ENCODE results near the gene COBL. TPM values are rescaled to one million over a fixed set of nuclear protein-coding genes. Genes with fewer than 3 reads are reported as not detected.
A peak's percentile ranks its signal among the peaks of the same experiment; 100 is the strongest.

Gene COBL
- total and polyA plus RNA-seq, 2 of the 8 experiments (the other 6 are each of a cell fraction or from before 2014, with no cell fraction given) = 13.8 to 40.4 TPM

GRCh38 chr7:51081270-51081890 is 235.2 kb downstream of the COBL start:
- ChIA-PET POLR2A (ENCODE audit: partially characterized antibody) (no interaction called here), CTCF (ENCODE audit: partially characterized antibody) (interaction anchor here (0.6 to 8.6 kb wide), 4 partner anchors 12 to 61 kb away, joined by 3 to 70 read pairs (median 6); no protein-coding TSS in a partner anchor)
- Histone ChIP-seq H2BK12ac (ENCODE audit: low read depth, low read length) (peak overlapping the region; percentile 100), H4K8ac (ENCODE audit: extremely low read depth, insufficient read depth, low read length) (peak overlapping the region; percentile 1; the same call in 1 of the 2 replicates), H2AK5ac (ENCODE audit: low read depth, low read length) (peak overlapping the region; percentile 92; the same call in 1 of the 2 replicates), H3K4me1 (replicated peaks in 1 of 4; ENCODE audit: control insufficient read depth in 3 of 4, insufficient read depth in 4 of 4, low read length in 3 of 4) (peaks cover 6 to 23% (median 13%) of the 10 kb centered on the region in 4 experiments), H2BK20ac (ENCODE audit: low read length) (peak overlapping the region; percentile 74), H3K23me2 (ENCODE audit: low read depth, low read length) (no peaks in the 10 kb centered on the region), H4K91ac (replicated peaks; ENCODE audit: insufficient read length, low read length) (peak overlapping the region; percentile 87), H3K4ac (replicated peaks; ENCODE audit: insufficient read length, low read depth, low read length) (peak overlapping the region; percentile 5), H2BK120ac (replicated peaks; ENCODE audit: low read depth, low read length) (peak overlapping the region; percentile 80), H2BK15ac (ENCODE audit: low read length) (peak overlapping the region; percentile 81; the same call in 1 of the 2 replicates), H3K14ac (ENCODE audit: insufficient read length) (peak overlapping the region; percentile 1), H4K5ac (ENCODE audit: insufficient read length, low read depth, low read length) (peak overlapping the region; percentile 48), H3K9ac (replicated peaks in 1 of 4; ENCODE audit: extremely low read depth in 1 of 4, low read depth in 3 of 4, low read length in 3 of 4) (no peak overlapping the region; a peak in 2 of 7 replicates), H3K23ac (ENCODE audit: insufficient read length) (no peak overlapping the region), H3K4me2 (ENCODE audit: insufficient read depth in 1 of 2, low read depth in 2 of 2, low read length in 2 of 2) (peak overlapping the region; percentile 35 to 72), H3K27me3 (replicated peaks in 1 of 4; ENCODE audit: control insufficient read depth in 3 of 4, extremely low read depth in 1 of 4, insufficient read depth in 3 of 4, low read length in 3 of 4) (no peaks in the 10 kb centered on the region), H2AFZ (ENCODE audit: low read length) (no peak overlapping the region), H3K36me3 (ENCODE audit: control insufficient read depth in 2 of 4, insufficient read depth in 4 of 4, low read length in 3 of 4) (peaks cover 3 to 8% (median 4%) of the 10 kb centered on the region in 4 experiments; a peak in 3 of 8 replicates), H2BK5ac (ENCODE audit: low read depth, low read length) (peak overlapping the region; percentile 76), H3K4me3 (ENCODE audit: extremely low read depth in 1 of 4, insufficient read depth in 2 of 4, low read depth in 3 of 4, low read length in 4 of 4) (no peak overlapping the region), H3K27ac (ENCODE audit: low read depth, low read length) (peak overlapping the region; percentile 61; the same call in 1 of the 2 replicates), H3K9me3 (ENCODE audit: insufficient read depth in 2 of 2, low read depth in 1 of 2, low read length in 1 of 2) (no peaks in the 10 kb centered on the region), H3K18ac (ENCODE audit: extremely low read depth, low read length) (peak overlapping the region; percentile 95), H4K20me1 (replicated peaks in 1 of 2; ENCODE audit: control insufficient read depth in 1 of 2, insufficient read depth in 2 of 2, low read length in 2 of 2) (no peaks in the 10 kb centered on the region), H3K56ac (replicated peaks; ENCODE audit: insufficient read length, low read depth, low read length) (no peak overlapping the region), H3K79me1 (ENCODE audit: low read depth, low read length) (no peaks in the 10 kb centered on the region; the same call in 1 of the 2 replicates), H3K79me2 (ENCODE audit: control insufficient read depth in 1 of 2, insufficient read depth in 2 of 2, low read length in 2 of 2) (no peaks in the 10 kb centered on the region)
- no peak for TF ChIP-seq RFX5 (IDR thresholded peaks at IDR 0.05; ENCODE audit: borderline replicate concordance, low read depth, low read length)
- TF ChIP-seq MAFK (IDR thresholded peaks at IDR 0.05; ENCODE audit: low read depth, low read length) = no peak
- WGBS, 2 experiments (ENCODE audit: extremely low coverage in 1 of 2, insufficient coverage in 1 of 2, insufficient read length in 1 of 2, insufficient replicate concordance in 2 of 2, low coverage in 1 of 2, low lambda C conversion rate in 2 of 2, missing lambda C conversion rate in 1 of 2) = 76% methylated on average over 11 of the region's 11 CpGs; no CpG with 5 or more reads in 1 of the 2 experiments
- DNase-seq (ENCODE audit: low read depth in 1 of 2, low spot score in 2 of 2) (no peak), FAIRE-seq (no peak)
